HG02852 (cell line): ENCODE results near the gene ZNF787.

ENCODE experiments used
- ATAC-seq: cut with Tn5 transposase; IDR thresholded peaks from one replicate; pipeline ENCODE4 v1.9.1; 2021; ENCODE audit warnings: mild to moderate bottlenecking, moderate library complexity; ENCODE audit not compliant: unreplicated experiment

Gene ZNF787

GRCh38 chr19:56144831-56145230 is 23.7 kb upstream of the ZNF787 start:
- no peak for ATAC-seq

- no peak for ATAC-seq
Measured at GRCh38 chr19:56144376-56144775, 23.3 kb upstream of the ZNF787 start.

GRCh38 chr19:56142897-56143434 is 21.9 kb upstream of the ZNF787 start:
- ATAC-seq, result no peak

DNA sequence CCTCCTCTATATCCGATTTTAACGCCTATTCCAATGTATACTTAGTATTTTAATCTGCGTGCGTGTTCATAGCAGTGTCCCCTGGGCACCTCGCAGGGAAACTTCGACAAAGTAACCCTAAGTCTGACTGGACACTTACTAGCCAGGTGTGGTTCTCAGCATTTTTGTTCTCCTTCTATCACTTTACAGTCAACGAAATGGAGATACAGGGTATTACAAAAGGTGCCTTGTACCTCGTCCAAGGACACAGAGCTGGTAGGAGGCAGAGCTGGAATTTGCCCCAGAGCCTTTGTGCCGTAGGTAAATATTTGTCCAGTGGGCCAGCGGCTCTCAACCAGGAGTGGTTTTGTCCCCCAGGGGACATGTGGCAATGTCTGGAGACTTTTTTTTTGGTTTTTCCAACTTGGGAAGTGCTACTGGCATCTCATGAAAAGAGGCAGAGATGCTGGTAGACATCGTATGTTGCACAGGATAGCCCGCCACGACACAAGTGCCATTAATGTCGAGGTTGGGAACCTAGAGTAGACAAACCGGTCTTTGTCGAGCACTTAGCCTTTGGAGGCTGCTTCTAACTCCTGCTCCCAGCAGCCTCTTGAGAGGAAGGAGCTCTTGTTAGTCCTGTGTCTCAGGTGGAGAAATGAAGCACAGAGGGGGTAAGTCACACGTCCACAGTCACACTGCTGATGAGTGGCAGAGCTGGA is 21.1 kb upstream of the ZNF787 start:
- no peak for ATAC-seq

GRCh38 chr19:56141417-56141993 is 20.4 kb upstream of the ZNF787 start:
- no peak for ATAC-seq

DNA sequence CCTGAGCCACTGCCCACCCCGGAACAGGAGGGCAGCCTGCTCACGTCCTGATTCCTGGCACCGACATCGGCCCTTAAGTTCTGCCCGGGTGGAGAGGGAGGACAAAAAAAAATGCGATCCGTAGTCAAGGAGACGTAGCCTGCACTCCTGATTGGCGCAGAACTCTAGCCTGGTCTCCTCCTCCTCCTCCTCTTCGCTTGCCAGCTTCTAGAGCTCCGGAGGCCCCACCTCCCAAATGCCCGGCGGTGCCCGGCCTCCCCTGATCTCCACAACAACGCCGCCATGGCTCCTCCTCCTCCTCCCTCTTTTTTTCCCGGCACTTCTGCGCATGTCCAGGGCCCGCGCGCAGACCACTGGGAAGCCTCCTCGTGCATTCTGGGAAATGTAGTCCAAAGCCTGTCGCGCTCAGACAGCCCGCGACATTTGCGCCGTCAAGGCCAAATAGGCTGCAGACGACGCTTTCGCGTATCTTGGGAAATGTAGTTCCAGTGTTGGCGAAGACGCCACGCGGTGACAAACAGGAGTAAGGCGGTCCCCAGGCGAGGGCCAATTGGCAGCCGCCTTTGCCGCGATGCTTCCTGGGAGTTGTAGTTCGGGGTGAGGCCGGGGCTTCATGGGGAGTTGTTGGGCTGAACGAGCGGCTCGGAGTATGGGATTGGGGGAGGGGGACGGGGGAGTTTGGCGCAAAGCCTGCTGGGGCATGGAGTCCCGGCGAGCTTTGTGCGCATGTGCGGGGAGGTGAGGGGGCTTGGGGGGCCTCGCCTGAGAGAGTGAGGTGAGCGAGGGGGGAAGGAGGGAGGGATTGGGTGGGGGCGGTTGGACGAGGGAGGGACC is 19.7 kb upstream of the ZNF787 start, which contains the start of gene ZNF444:
TSS of gene ZNF444 (plus strand) at position 705 of the 834 bp plus-strand sequence. CDS start 5,625 bp downstream, outside the sequence.
- ATAC-seq, result peak; percentile 85

- ATAC-seq, result no peak
Measured at GRCh38 chr19:56139847-56140582, 18.9 kb upstream of the ZNF787 start.

DNA sequence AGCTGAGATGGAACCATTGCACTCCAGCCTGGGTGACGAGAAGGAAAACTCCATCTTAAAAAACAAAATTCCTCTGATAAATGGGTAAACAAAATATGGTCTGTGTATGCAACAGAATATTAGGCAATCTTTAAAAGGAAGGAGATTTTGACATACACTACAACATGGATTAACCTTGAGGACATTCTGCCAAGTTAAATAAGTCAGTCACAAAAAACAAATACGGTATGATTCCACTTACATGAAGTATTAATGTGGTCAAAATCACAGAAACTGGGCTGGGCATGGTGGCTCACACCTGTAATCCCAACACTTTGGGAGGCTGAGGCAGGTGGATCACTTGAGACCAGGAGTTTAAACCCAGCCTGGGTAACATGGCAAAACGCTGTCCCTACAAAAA is 17.0 kb upstream of the ZNF787 start:
- ATAC-seq, result no peak

GRCh38 chr19:56137405-56137804 is 16.3 kb upstream of the ZNF787 start:
- ATAC-seq, result no peak

DNA sequence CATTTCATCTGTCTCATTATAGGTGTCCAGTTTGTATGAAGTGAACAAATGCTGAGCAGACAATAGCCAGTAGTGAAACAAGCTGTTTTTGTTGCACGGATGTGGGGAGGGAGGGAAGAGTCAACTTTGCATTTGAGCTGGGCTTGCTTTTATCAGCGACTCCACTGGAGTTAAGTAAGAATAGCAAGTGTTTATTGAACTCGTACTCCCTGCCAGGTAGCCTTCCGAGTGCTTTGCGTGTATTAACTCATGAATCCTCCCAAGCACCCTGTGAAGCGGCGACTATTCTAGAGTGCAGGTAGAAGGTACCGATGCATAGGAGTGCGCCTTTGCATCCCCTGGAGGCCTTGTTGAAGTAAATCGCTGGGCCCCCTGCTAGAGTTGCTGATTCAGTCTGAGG is 15.3 kb upstream of the ZNF787 start:
- ATAC-seq, result no peak

- no peak for ATAC-seq
Measured at GRCh38 chr19:56134654-56134921, 13.5 kb upstream of the ZNF787 start.

- ATAC-seq, result no peak
Measured at GRCh38 chr19:56133858-56134653, 13.0 kb upstream of the ZNF787 start.

DNA sequence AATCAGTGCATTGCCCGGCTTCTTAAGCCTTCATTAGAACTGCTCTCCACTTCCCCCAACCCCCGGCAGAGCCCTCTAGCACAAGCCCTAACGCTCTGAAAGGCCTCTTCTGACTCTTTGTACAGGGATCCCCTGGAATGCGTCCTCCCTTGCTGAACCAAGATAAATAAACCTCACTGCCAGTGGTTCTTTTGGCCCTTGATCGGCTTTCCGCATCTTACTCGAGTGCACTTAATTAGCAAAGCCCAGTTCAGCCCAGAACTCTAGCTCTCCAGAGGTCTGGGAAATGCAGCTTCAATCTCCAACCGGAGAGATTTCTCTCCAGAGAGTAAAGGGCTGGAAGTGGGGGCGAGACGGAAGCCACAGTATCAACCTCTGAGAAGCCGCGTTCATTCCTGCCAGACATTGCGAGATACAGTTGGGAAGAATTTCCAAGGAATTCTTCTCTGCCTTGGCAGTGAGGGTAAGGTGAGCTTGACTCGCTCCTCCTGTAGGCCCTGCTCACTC is 11.3 kb upstream of the ZNF787 start:
- no peak for ATAC-seq

GRCh38 chr19:56131651-56132050 is 10.6 kb upstream of the ZNF787 start:
- ATAC-seq, result no peak

DNA sequence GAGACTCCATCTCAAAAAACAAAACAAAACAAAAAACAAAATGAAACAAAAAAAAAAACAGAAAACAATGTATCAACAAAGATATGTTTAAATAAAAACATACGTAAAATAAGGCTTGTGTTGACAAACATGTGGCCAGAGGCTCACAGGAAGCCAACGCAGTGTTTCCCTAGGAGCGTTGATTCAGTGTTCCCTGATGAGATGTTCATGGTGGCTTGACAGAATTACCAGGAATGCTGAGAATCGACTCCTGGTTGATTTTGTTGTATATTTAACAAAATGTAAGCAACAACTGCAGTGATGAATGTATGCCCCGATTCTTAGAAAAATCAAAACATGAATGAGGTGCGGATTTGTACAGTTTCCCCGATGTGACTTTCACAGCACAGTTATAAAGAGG is 8.9 kb upstream of the ZNF787 start:
- ATAC-seq, result no peak

- ATAC-seq, result no peak
Measured at GRCh38 chr19:56126983-56127780, 6.1 kb upstream of the ZNF787 start.

GRCh38 chr19:56125806-56126590 is 4.9 kb upstream of the ZNF787 start:
- no peak for ATAC-seq

- ATAC-seq, result no peak
Measured at GRCh38 chr19:56124578-56124977, 3.5 kb upstream of the ZNF787 start.
